ENCODE results near the gene A4GALT.
"Not testable (repeated sequence)": the region's sequence is repeated elsewhere in the genome, so short reads cannot be mapped to it uniquely, and the experiment has no call there.

A4GALT gene

DNA sequence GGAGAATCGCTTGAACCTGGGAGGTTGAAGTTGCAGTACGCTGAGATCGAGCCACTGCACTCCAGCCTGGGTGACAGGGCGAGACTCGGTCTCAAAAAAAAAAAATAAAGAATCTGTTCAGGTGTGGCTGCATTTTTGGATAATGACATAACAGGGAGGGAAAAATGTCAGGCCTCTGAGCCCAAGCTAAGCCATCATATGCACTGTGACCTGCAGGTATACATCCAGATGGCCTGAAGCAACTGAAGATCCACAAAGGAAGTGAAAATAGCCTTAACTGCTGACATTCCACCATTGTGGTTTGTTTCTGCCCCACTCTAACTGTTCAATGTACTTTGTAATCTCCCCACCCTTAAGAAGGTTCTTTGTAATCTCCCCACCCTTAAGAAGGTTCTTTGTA, 19.6 kb upstream of the A4GALT start:
- not testable (repeated sequence) for DNase-seq

DNA sequence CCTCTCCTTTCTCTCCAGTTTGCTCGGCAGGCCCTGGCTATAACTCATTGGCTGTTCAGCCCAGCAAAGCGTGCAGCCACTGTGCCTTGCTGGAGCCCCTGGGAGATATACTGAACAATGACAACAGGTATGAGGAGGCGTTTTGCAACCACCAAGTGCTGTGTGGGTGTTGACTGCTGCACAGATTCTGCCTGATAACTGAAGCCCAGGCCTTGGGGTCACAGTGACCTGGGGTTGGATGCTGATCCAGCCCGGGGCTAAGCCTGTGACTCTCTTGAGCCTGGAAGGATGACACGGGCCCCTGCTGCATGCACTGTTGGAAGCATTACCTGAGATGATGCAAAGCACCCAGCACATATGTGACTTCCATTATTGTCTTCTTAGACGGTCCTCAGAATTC, 13.7 kb upstream of the A4GALT start:
- DNase-seq: no peak

DNA sequence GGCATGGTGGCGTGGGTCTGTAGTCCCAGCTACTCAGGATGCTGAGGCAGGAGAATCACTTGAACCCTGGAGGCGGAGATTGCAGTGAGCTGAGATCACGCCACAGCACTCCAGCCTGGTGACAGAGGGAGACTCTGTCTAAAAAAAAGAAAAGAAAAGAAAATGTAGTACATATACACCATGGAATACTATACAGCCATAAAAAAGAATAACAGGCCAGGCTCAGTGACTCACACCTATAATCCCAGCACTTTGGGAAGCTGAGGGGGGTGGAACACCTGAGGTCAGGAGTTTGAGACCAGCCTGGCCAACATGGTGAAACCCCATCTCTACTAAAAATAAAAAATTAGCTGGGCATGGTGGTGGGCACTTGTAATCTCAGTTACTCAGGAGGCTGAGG, 12.7 kb upstream of the A4GALT start:
- DNase-seq: not testable (repeated sequence)

DNA sequence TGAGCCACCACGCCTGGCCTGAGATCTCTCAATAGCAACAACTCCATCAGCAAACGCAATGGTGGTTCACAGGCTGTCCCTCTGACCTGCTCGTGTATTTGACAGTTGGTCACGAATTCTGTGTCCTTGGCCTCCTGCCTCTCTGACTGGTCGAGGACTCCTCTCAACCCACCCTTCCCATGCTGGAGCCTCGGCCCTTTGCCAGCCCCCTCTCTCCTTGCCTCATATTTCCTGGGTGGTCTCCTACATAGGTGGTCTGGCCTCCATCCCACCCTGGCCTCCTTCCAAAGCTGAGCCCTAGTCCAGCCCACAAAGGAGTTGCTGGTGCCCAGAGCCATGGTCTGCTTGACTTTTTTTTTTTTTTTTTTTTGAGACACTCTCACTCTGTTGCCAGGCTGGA, 11.4 kb upstream of the A4GALT start:
- DNase-seq: no peak

DNA sequence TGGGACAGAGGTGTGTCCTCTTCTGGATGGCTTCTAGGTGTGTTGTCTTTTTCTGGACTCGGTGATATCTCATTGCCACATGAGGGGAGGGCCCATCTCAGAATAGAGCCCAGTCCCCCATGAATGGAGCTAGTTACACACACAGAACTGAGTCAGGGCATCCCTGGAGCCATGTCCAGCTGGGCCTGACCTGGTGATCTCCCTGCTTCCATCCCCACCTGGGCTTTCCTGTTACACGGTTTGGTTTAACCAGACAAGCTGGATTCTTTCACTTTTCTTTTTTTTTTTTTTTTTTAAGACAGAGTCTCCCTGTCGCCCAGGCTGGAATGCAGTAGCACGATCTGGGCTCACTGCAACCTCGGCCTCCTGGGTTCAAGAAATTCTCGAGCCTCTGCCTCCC, 6.1 kb upstream of the A4GALT start:
- no peak for DNase-seq

DNA sequence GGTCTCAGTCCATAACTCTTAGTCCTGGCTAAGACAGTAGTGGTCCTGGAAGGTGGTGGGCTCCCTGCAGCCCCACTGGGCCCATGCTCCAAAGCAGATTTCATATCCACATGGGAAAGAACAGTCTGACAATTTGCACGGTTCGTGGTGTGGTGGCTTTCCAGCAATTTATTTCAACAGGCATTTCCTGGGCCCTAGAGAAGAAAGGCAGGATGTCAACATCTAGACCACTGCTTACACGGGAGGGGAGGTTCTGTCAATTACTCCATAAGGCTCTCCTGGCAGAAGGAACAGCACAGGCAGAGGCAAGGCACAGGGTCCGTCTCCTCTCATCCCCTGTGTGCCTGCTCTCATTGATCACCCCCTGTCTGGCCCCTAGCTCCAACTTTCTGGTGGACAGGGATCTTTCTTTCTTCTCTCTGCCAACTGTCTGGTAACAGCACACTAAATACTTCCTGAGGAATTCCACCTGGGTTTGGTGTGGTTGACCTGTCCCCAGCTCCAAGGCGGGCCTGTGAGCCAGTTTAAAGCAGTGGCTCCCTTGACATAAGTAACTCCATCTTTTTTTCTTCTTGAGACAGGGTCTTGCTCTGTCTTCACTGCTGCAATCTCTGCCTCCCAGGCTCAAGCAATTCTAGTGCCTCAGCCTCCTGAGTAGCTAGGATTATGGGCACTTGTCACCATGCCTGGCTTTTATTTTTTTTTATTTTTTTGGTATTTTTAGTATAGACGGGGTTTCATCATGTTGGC, 5.1 kb upstream of the A4GALT start:
- no peak for DNase-seq

DNA sequence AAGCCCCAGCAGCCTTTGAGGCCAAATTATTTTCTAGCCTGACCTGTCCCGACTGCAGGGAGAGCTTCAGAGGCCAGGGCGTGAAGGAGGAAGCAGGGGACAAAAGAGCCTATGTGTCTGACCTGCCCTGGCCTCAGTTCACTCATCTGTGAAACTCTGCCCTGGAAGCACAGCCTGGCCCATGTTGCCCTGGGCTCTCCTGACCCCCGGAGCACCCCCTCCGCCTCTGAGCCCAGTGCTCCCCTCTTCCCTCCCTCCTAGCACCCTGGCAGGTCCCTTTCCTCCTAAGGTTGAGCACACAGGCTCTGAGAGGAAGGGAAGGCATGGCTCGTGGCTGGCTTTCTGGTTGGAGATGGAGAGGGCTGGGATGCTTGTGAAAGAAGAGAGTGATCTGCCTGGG, 3.4 kb upstream of the A4GALT start:
- no peak for DNase-seq

DNA sequence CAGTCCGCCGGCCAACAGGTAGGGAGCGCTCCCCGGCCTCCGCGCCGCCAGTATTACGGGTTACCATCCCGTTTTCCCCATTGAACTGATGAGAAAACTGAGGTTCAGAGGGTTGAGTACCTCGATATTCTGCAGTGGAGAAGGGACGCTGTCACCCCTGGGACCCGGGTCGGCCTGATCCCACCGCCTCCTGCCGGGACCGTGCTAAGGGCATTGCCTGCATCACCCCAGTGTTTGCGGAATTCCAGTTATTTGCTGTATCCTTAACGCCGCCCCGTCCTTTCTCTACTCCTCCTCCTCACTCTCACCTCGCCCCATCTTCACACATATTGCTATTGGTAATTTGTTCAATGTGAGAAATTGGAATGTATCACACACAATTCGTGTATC, 370 bp upstream of the A4GALT start:
- DNase-seq: no peak

DNA sequence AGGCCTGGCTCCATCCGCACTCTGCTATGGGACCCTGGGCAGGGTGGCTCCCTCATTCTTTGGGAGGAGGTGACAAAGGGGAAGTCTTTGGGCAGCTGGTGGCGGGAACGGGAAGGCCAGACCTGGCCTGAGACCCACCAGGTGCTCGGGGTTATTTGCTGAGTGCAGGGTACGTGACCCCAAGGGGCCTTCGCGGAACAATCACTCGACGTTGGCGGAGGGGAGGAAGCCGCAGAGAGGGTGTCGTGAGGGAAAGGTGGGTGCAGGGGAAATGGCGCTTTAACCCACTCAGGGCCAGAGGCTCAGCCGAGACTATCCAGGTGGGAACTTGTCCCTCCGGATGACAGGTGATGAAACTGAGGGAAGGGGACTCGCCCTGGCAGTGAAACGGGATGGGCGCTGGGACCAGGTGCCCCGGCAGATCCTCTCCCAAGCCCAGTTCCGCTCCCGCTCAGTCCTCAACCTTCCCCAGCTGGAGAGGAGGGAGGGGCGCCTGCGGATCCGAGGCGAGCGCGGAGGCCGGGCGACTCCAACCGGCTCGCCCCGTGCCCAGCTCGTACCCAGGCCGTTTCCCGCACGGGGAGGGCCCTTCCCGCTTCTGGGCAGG, 911 bp downstream of the A4GALT start:
- DNase-seq: peak in 1 of 2 experiments; percentile 18

DNA sequence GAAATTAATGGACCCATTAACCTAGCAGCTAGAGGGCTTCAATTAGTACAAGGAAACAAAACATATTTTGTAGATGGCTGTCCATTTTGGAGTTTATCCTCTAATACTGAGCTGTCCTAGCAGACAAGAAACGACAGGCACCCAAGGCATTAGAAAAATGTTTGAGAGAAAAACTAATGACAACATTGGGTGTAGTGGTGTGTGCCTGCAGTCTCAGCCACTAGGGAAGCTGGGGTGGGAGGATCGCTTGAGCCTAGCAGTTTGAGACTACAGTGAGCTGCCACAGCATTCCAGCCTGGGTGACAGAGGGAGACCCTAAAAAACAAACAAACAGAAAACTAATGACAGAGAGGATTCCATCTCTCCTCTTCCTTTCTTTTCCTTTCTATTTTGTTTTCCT, 1.5 kb downstream of the A4GALT start:
- no peak for DNase-seq

DNA sequence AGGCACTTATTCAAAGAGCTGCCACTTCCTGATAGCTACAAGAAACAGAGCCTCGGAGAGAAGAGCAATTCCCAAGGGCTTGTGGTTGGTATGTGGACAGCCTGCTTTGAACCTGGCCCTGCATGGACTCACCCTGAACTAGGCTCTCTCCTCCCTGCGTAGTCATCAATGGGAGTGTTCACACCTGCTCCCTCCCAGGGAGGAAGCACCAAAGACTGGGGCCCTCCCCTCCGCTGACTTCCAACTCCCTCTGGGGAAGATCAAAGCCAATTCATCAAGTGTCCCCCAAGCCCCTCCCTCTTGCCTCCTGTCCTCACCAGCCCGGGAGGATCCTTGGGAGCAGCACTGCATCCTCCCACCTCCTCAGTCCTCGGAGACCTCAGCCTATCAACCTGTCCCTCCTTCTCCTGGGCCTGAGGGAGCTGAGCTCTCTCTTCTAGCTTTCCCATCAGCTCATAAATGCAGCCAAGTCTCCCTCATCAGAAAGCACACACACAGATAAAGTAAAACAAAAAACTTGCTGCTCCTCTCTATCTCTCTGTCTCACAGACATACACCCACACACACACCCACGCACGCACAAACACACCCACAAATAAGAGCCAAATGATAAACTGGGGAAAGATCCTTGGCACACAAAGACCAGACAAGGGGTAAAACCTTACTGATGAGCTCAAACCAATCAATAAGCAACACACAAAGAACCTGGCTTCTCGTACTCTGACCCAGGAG, 3.3 kb downstream of the A4GALT start:
- no peak for DNase-seq

DNA sequence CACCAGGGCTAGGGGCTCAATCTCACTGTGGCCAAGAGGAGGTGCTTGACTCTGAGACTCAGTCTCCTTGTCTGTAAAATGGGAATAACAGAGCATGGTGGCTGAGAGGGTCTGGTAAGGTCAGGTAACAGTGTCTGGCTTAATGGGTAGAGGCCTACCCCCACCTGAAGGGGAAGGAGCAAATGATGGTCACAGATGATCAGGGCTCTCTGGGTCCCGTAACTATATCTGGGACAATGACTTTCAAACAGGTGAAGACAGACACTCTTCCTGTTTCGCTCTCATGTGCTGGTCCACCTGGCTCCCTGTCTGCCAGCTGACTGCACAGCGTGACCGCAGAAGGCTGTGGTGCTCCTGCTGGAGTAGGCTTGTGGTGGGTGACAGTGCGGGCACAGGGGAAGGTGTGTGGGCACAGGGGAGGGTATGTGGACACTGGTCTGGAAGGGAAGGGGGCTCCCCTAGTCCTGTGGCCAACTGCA, 4.0 kb downstream of the A4GALT start:
- no peak for DNase-seq

DNA sequence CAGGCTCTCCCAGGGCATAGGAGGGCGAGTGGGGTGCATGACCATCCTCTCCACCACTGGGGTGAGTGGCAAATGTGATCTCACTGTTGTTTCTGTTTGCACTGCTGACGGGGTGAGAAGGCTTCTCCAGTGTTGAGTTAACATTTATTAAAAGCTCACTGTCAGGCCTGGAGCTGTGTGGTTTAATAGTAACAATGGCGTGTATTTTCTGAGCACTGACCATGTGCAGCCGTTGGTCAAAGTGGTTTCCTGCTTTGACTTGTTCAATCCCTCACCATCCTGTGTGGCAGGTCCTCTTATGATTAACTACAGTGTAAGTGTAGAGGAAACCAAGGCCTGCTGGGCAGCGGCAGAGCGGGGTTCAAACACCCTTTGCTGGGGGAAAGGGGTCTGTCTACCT, 4.4 kb downstream of the A4GALT start:
- DNase-seq: no peak

DNA sequence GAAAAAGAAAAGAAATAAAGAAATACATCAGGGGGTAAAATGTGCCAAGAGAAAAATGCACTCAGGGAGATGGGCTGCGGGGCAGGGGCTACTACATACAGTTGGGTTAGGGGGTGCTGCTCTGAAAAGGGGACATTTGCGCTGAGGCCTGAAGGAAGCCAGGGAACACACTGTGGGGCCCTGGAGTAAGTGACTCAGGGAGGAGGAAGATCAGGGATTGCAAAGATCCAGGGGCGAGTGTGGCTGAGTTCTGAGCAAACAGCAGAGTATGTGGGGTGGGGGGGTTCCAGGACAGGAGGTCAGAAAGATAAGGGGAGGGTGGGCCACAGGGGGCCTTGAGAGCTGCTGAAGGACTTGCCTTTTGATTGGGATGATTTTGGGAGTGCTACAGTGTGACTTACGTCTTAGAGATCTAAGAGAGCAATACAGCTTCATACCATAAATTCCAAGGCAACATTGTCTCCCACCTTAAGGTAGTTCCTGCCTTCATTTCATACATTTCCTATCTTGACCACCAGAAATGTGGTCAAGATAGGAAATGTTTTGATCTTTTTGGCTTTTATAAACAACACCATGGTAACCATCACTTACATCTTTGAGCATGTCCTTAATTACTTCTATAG, 5.8 kb downstream of the A4GALT start:
- no peak for DNase-seq

DNA sequence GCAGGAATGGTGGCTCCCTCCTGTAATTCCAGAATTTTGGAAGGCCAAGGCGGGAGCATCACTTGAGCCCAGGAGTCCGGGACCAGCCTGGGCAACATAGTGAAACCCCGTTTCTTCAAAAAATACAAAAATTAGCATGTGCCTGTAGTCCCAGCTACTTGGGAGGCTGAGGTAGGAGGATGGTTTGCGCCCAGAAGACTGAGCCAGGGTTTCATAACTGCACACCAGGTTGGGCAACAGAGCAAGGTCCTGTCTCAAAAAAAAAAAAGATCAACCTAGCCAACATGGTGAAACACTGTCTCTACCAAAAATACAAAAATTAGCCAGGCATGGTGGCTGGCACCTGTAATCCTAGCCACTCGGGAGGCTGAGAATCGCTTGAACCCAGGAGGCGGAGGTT, 6.4 kb downstream of the A4GALT start:
- no peak for DNase-seq

DNA sequence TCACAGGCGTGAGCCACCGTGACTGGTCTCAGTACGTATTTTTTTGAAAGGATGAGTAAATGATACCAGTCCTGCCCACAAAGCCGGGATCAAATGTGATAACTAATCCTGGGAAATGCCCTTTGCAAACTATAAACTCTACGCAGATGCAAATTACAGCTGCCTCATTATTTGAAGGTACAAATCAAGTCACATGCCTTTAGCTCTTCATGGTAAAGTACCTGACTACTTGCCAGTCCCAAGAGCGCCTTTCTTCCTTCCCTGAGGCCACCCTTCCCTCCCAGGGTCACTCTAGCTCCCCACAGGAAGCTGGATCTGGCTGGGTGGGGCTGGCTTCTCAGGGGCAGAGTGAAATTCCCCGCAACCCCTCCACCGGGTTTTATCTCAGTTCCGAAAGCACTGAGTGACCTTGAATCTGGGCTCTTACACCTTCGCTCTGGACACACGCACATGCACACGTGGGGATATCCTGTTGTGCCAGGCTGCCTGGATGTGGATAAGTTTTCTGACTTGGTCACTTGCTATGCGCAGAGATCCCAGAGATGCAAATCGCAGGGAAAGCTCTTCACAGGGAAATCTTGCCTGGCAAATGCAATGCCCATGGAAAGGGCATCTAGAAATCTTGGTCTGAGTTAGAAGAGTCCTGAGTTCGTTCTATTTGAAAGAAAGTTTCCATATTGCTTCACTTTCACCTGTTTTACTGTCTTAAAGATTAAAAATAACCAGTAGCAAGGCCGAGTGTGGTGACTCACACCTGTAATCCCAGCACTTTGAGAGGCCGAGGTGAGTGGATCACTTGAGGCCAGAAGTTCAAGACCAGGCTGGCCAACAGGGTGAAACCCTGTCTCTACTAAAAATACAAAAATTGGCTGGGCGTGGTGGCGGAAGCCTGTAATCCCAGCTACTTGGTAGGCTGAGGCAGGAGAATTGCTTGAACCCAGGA, 8.5 kb downstream of the A4GALT start:
- no peak for DNase-seq

DNA sequence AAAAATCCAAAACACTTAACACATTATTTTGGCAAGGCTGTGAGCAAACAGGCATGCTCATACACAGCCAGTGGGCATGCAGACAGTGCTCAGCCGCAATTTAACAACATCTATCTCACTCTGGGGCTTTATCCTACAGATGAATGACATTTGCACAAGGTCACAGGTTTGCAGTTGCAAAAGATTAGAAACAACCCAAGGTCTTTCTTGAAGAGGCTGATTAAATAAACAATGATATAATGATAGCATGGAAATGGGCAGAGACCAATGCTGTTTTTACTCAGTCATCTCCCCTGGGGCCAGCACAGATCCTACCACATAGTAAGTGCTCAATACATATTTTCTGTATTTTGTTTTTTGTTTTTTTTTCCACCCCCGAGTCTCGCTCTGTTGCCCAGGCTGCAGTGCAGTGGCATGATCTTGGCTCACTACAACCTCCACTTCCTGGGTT, 9.4 kb downstream of the A4GALT start:
- no peak for DNase-seq

DNA sequence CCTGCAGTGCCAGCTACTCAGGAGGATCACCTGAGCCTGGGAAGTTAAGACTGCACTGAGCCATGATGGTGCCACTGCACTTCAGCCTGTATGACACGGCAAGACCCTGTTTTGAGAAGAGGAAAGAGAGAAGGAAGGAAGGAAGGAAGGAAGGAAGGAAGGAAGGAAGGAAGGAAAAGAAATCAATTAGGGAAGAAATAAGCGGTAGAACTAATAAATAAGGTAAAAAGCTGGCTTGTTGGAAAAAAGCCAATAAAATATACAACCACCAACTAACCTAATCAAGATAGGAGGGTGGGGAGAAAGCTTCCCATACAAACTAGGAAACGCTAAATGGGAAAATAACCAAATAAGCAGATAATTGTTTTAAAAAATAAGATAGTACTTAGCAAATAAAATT, 12.3 kb downstream of the A4GALT start:
- no peak for DNase-seq

DNA sequence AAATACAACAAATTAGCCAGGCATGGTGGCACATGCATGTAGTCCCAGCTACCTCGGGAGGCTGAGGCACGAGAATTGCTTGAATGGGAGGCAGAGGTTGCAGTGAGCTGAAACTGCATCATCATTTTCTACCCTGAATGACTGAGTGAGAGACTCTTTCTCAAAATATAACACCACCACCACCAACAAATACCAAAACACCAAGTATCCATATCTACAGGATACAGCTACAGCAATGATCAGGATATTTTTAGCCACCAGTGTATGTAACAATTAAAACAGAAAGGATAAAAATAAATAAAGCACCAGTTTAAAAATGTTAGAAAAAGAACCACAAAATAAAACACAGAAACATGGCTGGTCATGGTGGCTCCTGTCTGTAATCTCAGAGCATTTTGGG, 13.2 kb downstream of the A4GALT start:
- DNase-seq: no peak

DNA sequence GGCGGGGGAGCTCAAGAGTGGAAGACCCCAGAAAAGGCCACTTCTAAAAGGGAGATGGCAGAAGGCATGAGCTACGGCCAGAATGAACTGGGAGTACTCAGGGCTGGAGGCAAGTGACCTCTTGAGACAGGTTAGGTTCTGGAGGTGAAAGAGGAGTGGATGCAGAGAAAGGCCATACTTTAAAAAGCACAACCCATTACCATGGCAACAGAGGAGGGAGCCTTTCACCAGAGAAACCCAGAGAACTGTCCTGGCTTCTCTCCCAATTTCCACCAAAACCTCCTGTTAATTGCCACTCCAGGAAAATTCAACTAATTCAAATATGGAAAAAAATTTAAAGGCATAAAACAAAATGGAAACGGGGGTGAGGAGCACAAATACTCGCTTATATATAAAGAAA, 15.8 kb downstream of the A4GALT start:
- no peak for DNase-seq

DNA sequence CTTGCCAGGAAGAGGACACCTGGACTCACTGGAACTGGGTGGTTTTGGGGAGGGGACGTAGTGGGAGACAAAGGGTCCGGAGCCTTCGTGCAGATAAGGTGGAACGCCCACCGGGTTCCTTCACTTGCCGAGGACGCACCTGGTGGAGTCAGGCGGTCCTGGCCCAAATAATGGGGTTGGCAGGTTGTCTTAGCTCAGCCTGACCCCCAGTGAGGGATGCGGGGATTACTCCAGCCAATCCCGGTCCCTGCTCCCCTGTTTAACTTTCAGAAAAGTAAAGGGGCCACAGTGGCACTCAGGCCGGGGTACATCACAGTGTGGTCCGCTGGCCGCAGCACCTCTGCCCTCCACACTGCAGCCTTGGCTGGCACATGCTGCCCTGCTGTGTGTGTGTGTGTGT, 18.0 kb downstream of the A4GALT start:
- no peak for DNase-seq

DNA sequence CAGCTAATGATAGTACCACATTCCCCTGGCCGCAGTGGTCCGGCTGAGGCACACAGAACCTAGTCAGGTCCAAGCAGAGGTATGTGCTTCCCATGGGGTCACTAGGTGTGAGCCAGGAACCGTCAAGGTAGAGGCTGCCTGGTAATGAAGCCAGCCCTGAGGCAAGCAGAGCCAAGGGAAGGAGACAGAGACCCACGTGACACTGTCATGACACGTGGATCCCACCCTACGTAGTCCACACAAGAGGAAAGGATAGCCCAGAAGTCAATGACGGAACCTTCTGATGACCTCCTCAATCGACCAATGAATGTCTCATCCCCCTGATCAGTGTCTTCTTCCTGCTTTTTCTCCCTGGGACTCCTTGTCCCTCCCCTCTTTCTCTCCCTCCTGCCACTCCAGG, 19.0 kb downstream of the A4GALT start:
- DNase-seq: no peak

All from activated T-cell treated with anti-CD3 and anti-CD28 coated beads, Interleukin-2, amount 50 U/mL, for 48 hours (primary cell).